PC-3 (cell line): ENCODE results near the gene UBL4A. TPM values are rescaled to one million over a fixed set of nuclear protein-coding genes. Genes with fewer than 3 reads are reported as not detected.

Experiments
- ATAC-seq: fragments of 200-7000 bp; cut with Tn5 transposase; 2 replicates; pipeline ENCODE4 v1.9.1; 2020; ENCODE audit warnings: mild to moderate bottlenecking, moderate library complexity
- BruUV-seq: library from RNA; stranded (reverse); fragments of 400-500 nt; replicated peaks from 2 replicates; lab custom pipeline; 2021; lab: Mats Ljungman, UMichigan
- CTCF ChIA-PET: fragments of 300-600 bp; sonication (Branson Sonifier 250); formaldehyde crosslinking; loops from one replicate; lab custom pipeline; 2022; ENCODE audit warnings: antibody characterized with exemption; lab: Charles Lee
- POLR2A ChIA-PET: fragments of 300-600 bp; sonication (Branson Sonifier 250); formaldehyde crosslinking; loops from one replicate; lab custom pipeline; 2022; ENCODE audit warnings: antibody characterized with exemption; ENCODE audit not compliant: unreplicated experiment; lab: Charles Lee
- DNase-seq: peaks from one replicate; pipeline ENCODE4 v3.0.0-alpha.2; 2015
- H2AFZ ChIP-seq: fragments of 300-600 bp; sonication (generic); 2 replicates; pipeline ENCODE4 v1.6.0; 2016; ENCODE audit warnings: antibody characterized with exemption, low read length
- H3F3A ChIP-seq: fragments of 300-600 bp; sonication (generic); one replicate; pipeline ENCODE4 v1.6.0; 2017; ENCODE audit warnings: antibody characterized with exemption, low read length, control low read depth, mild to moderate bottlenecking; ENCODE audit not compliant: unreplicated experiment
- H3K27ac ChIP-seq: fragments of 300-600 bp; sonication (generic); 2 replicates; pipeline ENCODE4 v1.5.1; 2016; ENCODE audit warnings: mild to moderate bottlenecking, low read length
- H3K27me3 ChIP-seq: fragments of 300-600 bp; sonication (generic); 2 replicates; pipeline ENCODE4 v1.6.1; 2016; ENCODE audit warnings: low read length, mixed read lengths
- H3K36me3 ChIP-seq: fragments of 300-600 bp; sonication (generic); 2 replicates; pipeline ENCODE4 v1.6.1; 2016; ENCODE audit warnings: low read depth, mixed run types, low read length, mixed read lengths
- H3K4me1 ChIP-seq: fragments of 300-600 bp; sonication (generic); 2 replicates; pipeline ENCODE4 v1.5.1; 2016; ENCODE audit warnings: low read length; ENCODE audit not compliant: insufficient read depth
- H3K4me2 ChIP-seq: fragments of 300-600 bp; sonication (generic); 2 replicates; pipeline ENCODE4 v1.6.0; 2016; ENCODE audit warnings: low read length
- H3K4me3 ChIP-seq: fragments of 300-600 bp; sonication (generic); 2 replicates; pipeline ENCODE4 v1.5.1; 2016; ENCODE audit warnings: mild to moderate bottlenecking, low read length, mixed read lengths
- H3K79me2 ChIP-seq: fragments of 300-600 bp; sonication (generic); 2 replicates; pipeline ENCODE4 v1.6.1; 2017; ENCODE audit warnings: low read length, mixed read lengths
- H3K9ac ChIP-seq: fragments of 300-600 bp; sonication (generic); 2 replicates; pipeline ENCODE4 v1.6.0; 2016; ENCODE audit warnings: mild to moderate bottlenecking, low read length
- H3K9me2 ChIP-seq: fragments of 300-600 bp; sonication (generic); replicated peaks from 2 replicates; pipeline ENCODE4 v1.6.1; 2016; ENCODE audit warnings: mixed run types, low read length, mixed read lengths
- H3K9me3 ChIP-seq: fragments of 300-600 bp; sonication (generic); 2 replicates; pipeline ENCODE4 v1.6.1; 2016; ENCODE audit warnings: low read length, mixed read lengths
- H4K20me1 ChIP-seq: fragments of 300-600 bp; sonication (generic); 2 replicates; pipeline ENCODE4 v1.6.1; 2016; ENCODE audit warnings: low read length, mixed read lengths
- EZH2 ChIP-seq: fragments of 300-600 bp; sonication (generic); IDR thresholded peaks from one replicate; pipeline ENCODE4 v1.6.1; 2017; ENCODE audit warnings: antibody characterized with exemption, mild to moderate bottlenecking, low read length; ENCODE audit not compliant: unreplicated experiment
- EZH2phosphoT487 ChIP-seq: fragments of 300-600 bp; sonication (generic); IDR thresholded peaks from 2 replicates; pipeline ENCODE4 v1.6.1; 2018; ENCODE audit warnings: mild to moderate bottlenecking, antibody characterized with exemption, low read length, borderline replicate concordance
- intact Hi-C: fragments of 100-400 bp; cut with micrococcal nuclease; formaldehyde crosslinking; loops from 2 replicates; pipeline ENCODE4 v1.9.0; 2023
- total RNA-seq: library from RNA; depleted of rRNA; stranded (reverse); fragments of >200 nt; gene quantifications from 2 replicates; pipeline ENCODE4 v1.2.3, GENCODE V29; 2014
- TF ChIP-seq, protein P1 (sequence below): fragments of 300-600 bp; sonication (generic); conservative IDR thresholded peaks from 2 replicates; pipeline ENCODE4 v1.5.1; 2017; ENCODE audit warnings: antibody characterized with exemption, low read depth, mild to moderate bottlenecking, low read length

The UBL4A gene
- total RNA-seq, 1 experiment from 2014 or later = 92.3 TPM

DNA sequence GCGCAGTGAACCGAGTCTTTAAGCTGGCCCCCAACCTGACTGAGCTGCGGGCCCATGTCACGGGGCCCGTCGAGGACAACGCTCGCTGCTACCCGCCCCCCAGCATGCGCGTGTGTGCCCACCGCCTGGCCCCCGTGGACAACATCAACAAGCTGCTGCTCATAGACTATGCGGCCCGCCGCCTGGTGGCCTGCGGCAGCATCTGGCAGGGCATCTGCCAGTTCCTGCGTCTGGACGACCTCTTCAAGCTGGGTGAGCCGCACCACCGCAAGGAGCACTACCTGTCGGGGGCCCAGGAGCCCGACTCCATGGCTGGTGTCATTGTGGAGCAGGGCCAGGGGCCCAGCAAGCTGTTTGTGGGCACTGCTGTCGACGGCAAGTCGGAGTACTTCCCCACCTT, 26.1 kb downstream of the UBL4A start:
- H3K9ac ChIP-seq = no peak overlapping the region
- no peak for ATAC-seq
- no TSS peak for BruUV-seq

DNA sequence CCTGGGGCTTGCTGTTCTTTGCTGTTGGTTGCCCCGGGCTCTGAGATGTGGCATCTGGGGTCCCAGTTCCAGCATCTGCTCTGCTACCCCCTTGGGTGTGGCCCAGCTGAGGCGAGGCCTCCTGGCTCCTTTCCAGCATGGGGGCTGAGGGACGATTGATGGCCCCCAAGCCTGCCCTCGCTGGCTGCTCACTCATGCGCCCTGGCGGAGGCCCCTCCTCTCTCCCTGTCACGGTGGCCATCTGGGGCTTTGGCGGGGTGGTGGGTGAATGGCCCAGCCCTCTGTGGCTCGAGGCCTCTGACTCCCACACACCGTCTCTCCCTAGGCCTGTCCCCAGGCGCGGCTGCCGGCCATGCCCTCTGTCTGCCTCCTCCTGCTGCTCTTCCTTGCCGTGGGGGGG, 26.6 kb downstream of the UBL4A start:
- Histone ChIP-seq H3K9ac (no peak overlapping the region), H3K79me2 (peaks cover 17% of the 10 kb centered on the region), H3K4me2 (peak overlapping the region; percentile 96), H3K4me1 (no peaks in the 10 kb centered on the region), H2AFZ (no peak overlapping the region), H3K27ac (no peak overlapping the region), H3K9me2 (no peaks in the 10 kb centered on the region), H3K4me3 (peak overlapping the region; percentile 82), H3F3A (no peaks in the 10 kb centered on the region), H3K9me3 (no peaks in the 10 kb centered on the region), H4K20me1 (no peaks in the 10 kb centered on the region), H3K36me3 (no peaks in the 10 kb centered on the region), H3K27me3 (no peaks in the 10 kb centered on the region)
- POLR2A ChIA-PET = no interaction called here
- intact Hi-C loops = loop anchor here (10.0 kb wide), 1 partner anchor 65 kb away; the partner anchor contains the start of gene RPL10
- ATAC-seq (no peak), DNase-seq (no peak)
- TF ChIP-seq, protein P1, sequence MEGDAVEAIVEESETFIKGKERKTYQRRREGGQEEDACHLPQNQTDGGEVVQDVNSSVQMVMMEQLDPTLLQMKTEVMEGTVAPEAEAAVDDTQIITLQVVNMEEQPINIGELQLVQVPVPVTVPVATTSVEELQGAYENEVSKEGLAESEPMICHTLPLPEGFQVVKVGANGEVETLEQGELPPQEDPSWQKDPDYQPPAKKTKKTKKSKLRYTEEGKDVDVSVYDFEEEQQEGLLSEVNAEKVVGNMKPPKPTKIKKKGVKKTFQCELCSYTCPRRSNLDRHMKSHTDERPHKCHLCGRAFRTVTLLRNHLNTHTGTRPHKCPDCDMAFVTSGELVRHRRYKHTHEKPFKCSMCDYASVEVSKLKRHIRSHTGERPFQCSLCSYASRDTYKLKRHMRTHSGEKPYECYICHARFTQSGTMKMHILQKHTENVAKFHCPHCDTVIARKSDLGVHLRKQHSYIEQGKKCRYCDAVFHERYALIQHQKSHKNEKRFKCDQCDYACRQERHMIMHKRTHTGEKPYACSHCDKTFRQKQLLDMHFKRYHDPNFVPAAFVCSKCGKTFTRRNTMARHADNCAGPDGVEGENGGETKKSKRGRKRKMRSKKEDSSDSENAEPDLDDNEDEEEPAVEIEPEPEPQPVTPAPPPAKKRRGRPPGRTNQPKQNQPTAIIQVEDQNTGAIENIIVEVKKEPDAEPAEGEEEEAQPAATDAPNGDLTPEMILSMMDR = no peak
- TF ChIP-seq EZH2 (no peak), EZH2phosphoT487 (no peak)
- CTCF ChIA-PET = no interaction called here
- no TSS peak for BruUV-seq

More for the DNA sequence above, 26.1 kb downstream of the UBL4A start:
- intact Hi-C loops = no loop called here
- Histone ChIP-seq H2AFZ (no peak overlapping the region), H3K9me2 (no peaks in the 10 kb centered on the region), H3F3A (no peaks in the 10 kb centered on the region), H3K4me2 (no peak overlapping the region), H3K9me3 (no peaks in the 10 kb centered on the region), H3K27me3 (no peaks in the 10 kb centered on the region), H3K79me2 (peaks cover 17% of the 10 kb centered on the region), H3K4me1 (no peaks in the 10 kb centered on the region), H4K20me1 (no peaks in the 10 kb centered on the region), H3K36me3 (no peaks in the 10 kb centered on the region), H3K27ac (no peak overlapping the region), H3K4me3 (no peak overlapping the region)
- no peak for TF ChIP-seq EZH2phosphoT487
- TF ChIP-seq EZH2 = no peak
- TF ChIP-seq, protein P1 = no peak
- ChIA-PET CTCF (no interaction called here), POLR2A (no interaction called here)
- no peak for DNase-seq
